OCI-LY3 (cell line): ENCODE results near the gene SLC25A43.

ENCODE experiments used
- CTCF ChIP-seq: fragments of 200-600, 300-600 bp; sonication (generic); IDR thresholded peaks from 2 replicates; pipeline ENCODE4 v1.5.1; 2014; ENCODE audit warnings: antibody characterized with exemption, low read length, low read depth
- EZH2phosphoT487 ChIP-seq: fragments of 200-600 bp; shearing (Covaris generic); IDR thresholded peaks from 2 replicates; pipeline ENCODE4 v1.6.1; 2018; ENCODE audit warnings: antibody characterized with exemption, mixed run types, low read depth

GRCh38 chrX:119501511-119502148 lies 102.5 kb downstream of the SLC25A43 start:
- no peak for TF ChIP-seq CTCF
- TF ChIP-seq EZH2phosphoT487, result no peak
